ENCODE results near the gene MYCBPAP.

The MYCBPAP gene

GRCh38 chr17:50487213-50488096 lies 20.8 kb upstream of the MYCBPAP start:
- DNase-seq, result no peak

GRCh38 chr17:50488880-50489279 lies 19.4 kb upstream of the MYCBPAP start:
- no peak for DNase-seq

GRCh38 chr17:50491505-50491904 lies 16.7 kb upstream of the MYCBPAP start:
- no peak for DNase-seq

GRCh38 chr17:50492214-50492613 lies 16.0 kb upstream of the MYCBPAP start:
- DNase-seq, result no peak

GRCh38 chr17:50493744-50494143 lies 14.5 kb upstream of the MYCBPAP start:
- DNase-seq, result no peak

- no peak for DNase-seq
These were observed 12.9 kb upstream of the MYCBPAP start for GRCh38 chr17:50495217-50495823.

- DNase-seq, result no peak
These were observed 12.3 kb upstream of the MYCBPAP start for GRCh38 chr17:50495918-50496317.

- no peak for DNase-seq
These were observed 10.0 kb upstream of the MYCBPAP start for GRCh38 chr17:50498021-50498874.

- DNase-seq, result no peak
These were observed 9.0 kb upstream of the MYCBPAP start for GRCh38 chr17:50499270-50499669.

GRCh38 chr17:50499721-50500120 lies 8.5 kb upstream of the MYCBPAP start:
- DNase-seq, result no peak

GRCh38 chr17:50501054-50501453 lies 7.2 kb upstream of the MYCBPAP start:
- DNase-seq, result no peak

- DNase-seq, result no peak
These were observed 5.8 kb upstream of the MYCBPAP start for GRCh38 chr17:50502301-50502990.

GRCh38 chr17:50505591-50506130 lies 2.6 kb upstream of the MYCBPAP start:
- DNase-seq, result no peak

GRCh38 chr17:50506298-50506697 lies 1.9 kb upstream of the MYCBPAP start:
- no peak for DNase-seq

- no peak for DNase-seq
These were observed 578 bp downstream of the MYCBPAP start for GRCh38 chr17:50508573-50509460.

- DNase-seq, result peak; percentile 61
These were observed 2.8 kb downstream of the MYCBPAP start for GRCh38 chr17:50511058-50511457.

GRCh38 chr17:50513495-50513894 lies 5.3 kb downstream of the MYCBPAP start:
- DNase-seq, result no peak

- DNase-seq, result no peak
These were observed 6.1 kb downstream of the MYCBPAP start for GRCh38 chr17:50514388-50514787.

GRCh38 chr17:50514936-50515702 lies 6.9 kb downstream of the MYCBPAP start:
- no peak for DNase-seq

- no peak for DNase-seq
These were observed 8.8 kb downstream of the MYCBPAP start for GRCh38 chr17:50517011-50517410.

All from central memory CD4-positive, alpha-beta T cell (primary cell).